HepG2 (cell line): Measurements from ENCODE around the gene COG8. TPM values are rescaled to one million over a fixed set of nuclear protein-coding genes. Genes with fewer than 3 reads are reported as not detected.

ENCODE experiments used
- EEA1 ChIP-seq: sonication (generic); formaldehyde crosslinking; IDR thresholded peaks from 2 replicates; pipeline ENCODE4 v1.5.1; 2020; ENCODE audit warnings: mild to moderate bottlenecking, missing genetic modification reagents, borderline replicate concordance
- EED ChIP-seq: sonication (generic); formaldehyde crosslinking; IDR thresholded peaks from 2 replicates; pipeline ENCODE4 v1.5.0; 2020; ENCODE audit warnings: mild to moderate bottlenecking, missing genetic modification reagents
- FOXA3 ChIP-seq: IDR thresholded peaks from 2 replicates; pipeline ENCODE4 v1.6.1; 2016; ENCODE audit warnings: missing genetic modification reagents, missing compliant biosample characterization
- GATA4 ChIP-seq: sonication (generic); IDR thresholded peaks from 2 replicates; pipeline ENCODE4 v1.6.1; 2016; ENCODE audit warnings: antibody characterized with exemption, low read depth, borderline replicate concordance
- IRF2 ChIP-seq: IDR thresholded peaks from 2 replicates; pipeline ENCODE4 v1.6.1; 2018; ENCODE audit warnings: missing genetic modification reagents, missing compliant biosample characterization
- MTA1 ChIP-seq: sonication (generic); formaldehyde crosslinking; IDR thresholded peaks from 2 replicates; pipeline ENCODE4 v1.4.0; 2020; ENCODE audit warnings: missing genetic modification reagents, mild to moderate bottlenecking, borderline replicate concordance
- NFKBIZ ChIP-seq: IDR thresholded peaks from 2 replicates; pipeline ENCODE4 v1.6.1; 2018; ENCODE audit warnings: missing genetic modification reagents, missing compliant biosample characterization
- PHF21A ChIP-seq: sonication (generic); formaldehyde crosslinking; IDR thresholded peaks from 2 replicates; pipeline ENCODE4 v1.5.0; 2020; ENCODE audit warnings: mild to moderate bottlenecking, missing genetic modification reagents
- POLR2AphosphoS5 ChIP-seq: IDR thresholded peaks from 2 replicates; pipeline ENCODE4 v1.6.1; 2012; ENCODE audit warnings: low read depth, low read length
- REPIN1 ChIP-seq: sonication (generic); formaldehyde crosslinking; IDR thresholded peaks from 2 replicates; pipeline ENCODE4 v1.8.0; 2022; ENCODE audit warnings: missing genetic modification reagents, low read depth, mild to moderate bottlenecking, borderline replicate concordance
- SMC3 ChIP-seq: IDR thresholded peaks from 2 replicates; pipeline ENCODE4 v1.6.1; 2011; ENCODE audit warnings: low read length, improper control_type of control experiment
- SRF ChIP-seq: IDR thresholded peaks from 2 replicates; pipeline ENCODE4 v1.6.1; 2011; ENCODE audit warnings: mild to moderate bottlenecking, low read depth, low read length, moderate library complexity
- STAG1 ChIP-seq: sonication (generic); formaldehyde crosslinking; IDR thresholded peaks from 2 replicates; pipeline ENCODE4 v1.4.0; 2020; ENCODE audit warnings: missing genetic modification reagents
- TBL1XR1 ChIP-seq: fragments of 150-350 bp; IDR thresholded peaks from 2 replicates; pipeline ENCODE4 v1.6.1; 2014; ENCODE audit warnings: borderline replicate concordance, low read length; ENCODE audit not compliant: partially characterized antibody
- XBP1 ChIP-seq: sonication (generic); formaldehyde crosslinking; IDR thresholded peaks from 2 replicates; pipeline ENCODE4 v1.5.0; 2020; ENCODE audit warnings: missing genetic modification reagents
- ZNF614 ChIP-seq: IDR thresholded peaks from 2 replicates; pipeline ENCODE4 v1.6.1; 2018; ENCODE audit warnings: missing biosample characterization, missing genetic modification reagents, inconsistent platforms, borderline replicate concordance
- ZNF619 ChIP-seq: sonication (generic); formaldehyde crosslinking; IDR thresholded peaks from 2 replicates; pipeline ENCODE4 v1.4.0; 2020; ENCODE audit warnings: mild to moderate bottlenecking, missing genetic modification reagents
- ZNF7 ChIP-seq: IDR thresholded peaks from 2 replicates; pipeline ENCODE4 v1.6.1; 2016; ENCODE audit warnings: missing biosample characterization, missing genetic modification reagents
- polyA plus RNA-seq, 8 experiments: library from polyadenylated mRNA; depleted of rRNA in 3 of 8; stranded (reverse) in 7 of 8; unstranded in 1 of 8; fragments of >200 nt; fragmentation: Illumina TruSeq in 4 of 8; extraction: Trizol in 4 of 8; gene quantifications; 2 replicates each; pipeline versions ENCODE4 v1.2.1 to v1.2.3, GENCODE V29; 2011 to 2016; ENCODE audit warnings: low read depth in 4 of 8, missing spikeins in 1 of 8, mixed read lengths in 1 of 8; ENCODE audit not compliant: insufficient read depth in 1 of 8
- total RNA-seq, 5 experiments: library from RNA; depleted of rRNA; stranded (reverse); fragments of >200 nt; fragmentation: Illumina TruSeq; extraction: Trizol; gene quantifications; 2 replicates each; pipeline ENCODE4 v1.2.3, GENCODE V29; 2016; ENCODE audit warnings: low read depth in 1 of 5
- TF ChIP-seq, protein P1 (sequence below): IDR thresholded peaks from 2 replicates; pipeline ENCODE4 v1.6.1; 2016; ENCODE audit warnings: low read depth
- TF ChIP-seq, protein P2 (sequence below): IDR thresholded peaks from 2 replicates; pipeline ENCODE4 v1.6.1; 2018; ENCODE audit warnings: missing genetic modification reagents
- TF ChIP-seq, protein P3 (sequence below): sonication (generic); formaldehyde crosslinking; IDR thresholded peaks from 2 replicates; pipeline ENCODE4 v1.4.0; 2020; ENCODE audit warnings: mild to moderate bottlenecking, missing genetic modification reagents
- TF ChIP-seq, protein P4 (sequence below): sonication (generic); formaldehyde crosslinking; IDR thresholded peaks from 2 replicates; pipeline ENCODE4 v1.4.0; 2020; ENCODE audit warnings: missing genetic modification reagents, borderline replicate concordance

COG8 gene
- total and polyA plus RNA-seq, 2 of the 13 experiments (the other 11 are each of a cell fraction or from before 2014, with no cell fraction given) = 45.5 to 52.1 TPM

DNA sequence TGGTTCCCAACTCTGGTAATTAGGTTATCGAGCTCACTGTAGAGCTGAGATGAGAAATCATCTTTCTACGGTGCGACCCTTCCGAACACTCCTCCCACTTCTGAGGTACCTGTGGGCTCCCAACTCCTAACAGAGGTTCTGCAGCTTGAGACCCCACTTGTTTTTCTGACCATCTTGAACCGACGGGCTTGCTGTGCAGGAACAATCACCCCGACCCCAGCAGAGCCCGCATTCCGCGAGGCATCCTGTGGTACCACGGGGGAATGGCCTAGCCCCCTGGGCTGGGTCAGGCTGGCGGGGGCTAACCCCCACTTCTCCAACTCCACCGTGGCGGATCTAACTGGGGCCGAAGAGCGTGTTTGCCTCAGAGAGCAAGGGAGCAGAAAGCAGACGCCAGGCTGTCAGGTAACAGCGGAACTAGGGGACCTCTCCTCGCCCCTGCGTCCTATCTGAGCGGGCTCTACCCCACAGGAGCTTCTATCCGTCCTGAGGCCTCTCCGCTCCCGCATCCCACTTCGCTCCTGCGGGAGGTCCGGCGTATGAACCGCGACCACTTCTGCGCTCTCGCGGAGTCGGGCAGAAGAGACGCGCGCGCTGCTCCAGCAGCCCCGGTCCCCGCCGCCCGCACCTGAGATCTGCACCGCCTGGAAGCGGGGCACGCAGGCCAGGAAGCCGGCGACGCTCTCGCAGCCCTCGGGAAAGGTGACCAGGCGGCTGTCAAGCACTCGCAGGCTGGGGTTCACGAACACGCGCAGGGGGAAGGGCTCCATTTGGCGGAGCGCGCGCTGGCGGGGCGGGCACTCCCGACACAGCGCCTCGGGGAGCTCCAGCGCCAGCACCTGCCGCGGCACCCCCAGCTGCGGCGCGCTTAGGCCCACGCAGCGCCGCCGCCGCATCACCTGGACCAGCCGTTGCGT is 9.7 kb downstream of the COG8 start (continued):
- TF ChIP-seq, protein P1, sequence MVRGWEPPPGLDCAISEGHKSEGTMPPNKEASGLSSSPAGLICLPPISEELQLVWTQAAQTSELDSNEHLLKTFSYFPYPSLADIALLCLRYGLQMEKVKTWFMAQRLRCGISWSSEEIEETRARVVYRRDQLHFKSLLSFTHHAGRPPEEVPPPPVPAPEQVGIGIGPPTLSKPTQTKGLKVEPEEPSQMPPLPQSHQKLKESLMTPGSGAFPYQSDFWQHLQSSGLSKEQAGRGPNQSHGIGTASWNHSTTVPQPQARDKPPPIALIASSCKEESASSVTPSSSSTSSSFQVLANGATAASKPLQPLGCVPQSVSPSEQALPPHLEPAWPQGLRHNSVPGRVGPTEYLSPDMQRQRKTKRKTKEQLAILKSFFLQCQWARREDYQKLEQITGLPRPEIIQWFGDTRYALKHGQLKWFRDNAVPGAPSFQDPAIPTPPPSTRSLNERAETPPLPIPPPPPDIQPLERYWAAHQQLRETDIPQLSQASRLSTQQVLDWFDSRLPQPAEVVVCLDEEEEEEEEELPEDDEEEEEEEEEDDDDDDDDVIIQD (CRISPR knock-in tag) = no peak
- TF ChIP-seq POLR2AphosphoS5 (no peak), XBP1 (CRISPR knock-in tag) (no peak), FOXA3 (no peak), TBL1XR1 (no peak), STAG1 (CRISPR knock-in tag) (no peak), PHF21A (CRISPR knock-in tag) (no peak), MTA1 (no peak), GATA4 (0 out of 2 replicates have a peak, but pooled peaks have one; percentile 6), SRF (no peak), ZNF619 (CRISPR knock-in tag) (no peak), ZNF7 (CRISPR knock-in tag) (no peak), NFKBIZ (CRISPR knock-in tag) (no peak), REPIN1 (no peak; the same call in 1 of the 2 replicates), EED (CRISPR knock-in tag) (peak; percentile 25; the same call in 1 of the 2 replicates), IRF2 (0 out of 2 replicates have a peak, but pooled peaks have one; percentile 9), SMC3 (no peak), ZNF614 (no peak), EEA1 (no peak)
- TF ChIP-seq, protein P2, sequence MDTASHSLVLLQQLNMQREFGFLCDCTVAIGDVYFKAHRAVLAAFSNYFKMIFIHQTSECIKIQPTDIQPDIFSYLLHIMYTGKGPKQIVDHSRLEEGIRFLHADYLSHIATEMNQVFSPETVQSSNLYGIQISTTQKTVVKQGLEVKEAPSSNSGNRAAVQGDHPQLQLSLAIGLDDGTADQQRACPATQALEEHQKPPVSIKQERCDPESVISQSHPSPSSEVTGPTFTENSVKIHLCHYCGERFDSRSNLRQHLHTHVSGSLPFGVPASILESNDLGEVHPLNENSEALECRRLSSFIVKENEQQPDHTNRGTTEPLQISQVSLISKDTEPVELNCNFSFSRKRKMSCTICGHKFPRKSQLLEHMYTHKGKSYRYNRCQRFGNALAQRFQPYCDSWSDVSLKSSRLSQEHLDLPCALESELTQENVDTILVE (CRISPR knock-in tag) = no peak
- TF ChIP-seq, protein P3, sequence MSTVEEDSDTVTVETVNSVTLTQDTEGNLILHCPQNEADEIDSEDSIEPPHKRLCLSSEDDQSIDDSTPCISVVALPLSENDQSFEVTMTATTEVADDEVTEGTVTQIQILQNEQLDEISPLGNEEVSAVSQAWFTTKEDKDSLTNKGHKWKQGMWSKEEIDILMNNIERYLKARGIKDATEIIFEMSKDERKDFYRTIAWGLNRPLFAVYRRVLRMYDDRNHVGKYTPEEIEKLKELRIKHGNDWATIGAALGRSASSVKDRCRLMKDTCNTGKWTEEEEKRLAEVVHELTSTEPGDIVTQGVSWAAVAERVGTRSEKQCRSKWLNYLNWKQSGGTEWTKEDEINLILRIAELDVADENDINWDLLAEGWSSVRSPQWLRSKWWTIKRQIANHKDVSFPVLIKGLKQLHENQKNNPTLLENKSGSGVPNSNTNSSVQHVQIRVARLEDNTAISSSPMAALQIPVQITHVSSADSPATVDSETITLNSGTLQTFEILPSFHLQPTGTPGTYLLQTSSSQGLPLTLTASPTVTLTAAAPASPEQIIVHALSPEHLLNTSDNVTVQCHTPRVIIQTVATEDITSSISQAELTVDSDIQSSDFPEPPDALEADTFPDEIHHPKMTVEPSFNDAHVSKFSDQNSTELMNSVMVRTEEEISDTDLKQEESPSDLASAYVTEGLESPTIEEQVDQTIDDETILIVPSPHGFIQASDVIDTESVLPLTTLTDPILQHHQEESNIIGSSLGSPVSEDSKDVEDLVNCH (CRISPR knock-in tag) = no peak
- TF ChIP-seq, protein P4, sequence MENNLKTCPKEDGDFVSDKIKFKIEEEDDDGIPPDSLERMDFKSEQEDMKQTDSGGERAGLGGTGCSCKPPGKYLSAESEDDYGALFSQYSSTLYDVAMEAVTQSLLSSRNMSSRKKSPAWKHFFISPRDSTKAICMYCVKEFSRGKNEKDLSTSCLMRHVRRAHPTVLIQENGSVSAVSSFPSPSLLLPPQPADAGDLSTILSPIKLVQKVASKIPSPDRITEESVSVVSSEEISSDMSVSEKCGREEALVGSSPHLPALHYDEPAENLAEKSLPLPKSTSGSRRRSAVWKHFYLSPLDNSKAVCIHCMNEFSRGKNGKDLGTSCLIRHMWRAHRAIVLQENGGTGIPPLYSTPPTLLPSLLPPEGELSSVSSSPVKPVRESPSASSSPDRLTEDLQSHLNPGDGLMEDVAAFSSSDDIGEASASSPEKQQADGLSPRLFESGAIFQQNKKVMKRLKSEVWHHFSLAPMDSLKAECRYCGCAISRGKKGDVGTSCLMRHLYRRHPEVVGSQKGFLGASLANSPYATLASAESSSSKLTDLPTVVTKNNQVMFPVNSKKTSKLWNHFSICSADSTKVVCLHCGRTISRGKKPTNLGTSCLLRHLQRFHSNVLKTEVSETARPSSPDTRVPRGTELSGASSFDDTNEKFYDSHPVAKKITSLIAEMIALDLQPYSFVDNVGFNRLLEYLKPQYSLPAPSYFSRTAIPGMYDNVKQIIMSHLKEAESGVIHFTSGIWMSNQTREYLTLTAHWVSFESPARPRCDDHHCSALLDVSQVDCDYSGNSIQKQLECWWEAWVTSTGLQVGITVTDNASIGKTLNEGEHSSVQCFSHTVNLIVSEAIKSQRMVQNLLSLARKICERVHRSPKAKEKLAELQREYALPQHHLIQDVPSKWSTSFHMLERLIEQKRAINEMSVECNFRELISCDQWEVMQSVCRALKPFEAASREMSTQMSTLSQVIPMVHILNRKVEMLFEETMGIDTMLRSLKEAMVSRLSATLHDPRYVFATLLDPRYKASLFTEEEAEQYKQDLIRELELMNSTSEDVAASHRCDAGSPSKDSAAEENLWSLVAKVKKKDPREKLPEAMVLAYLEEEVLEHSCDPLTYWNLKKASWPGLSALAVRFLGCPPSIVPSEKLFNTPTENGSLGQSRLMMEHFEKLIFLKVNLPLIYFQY = no peak
